Stimulated activated CD4-positive, alpha-beta T cell treated with anti-CD3 and anti-CD28 coated beads, Interleukin-12 subunit alpha, Interleukin-12 subunit beta, amount 100 ng/mL, for 4 hours (primary cell): Measurements from ENCODE around the gene PACS2.
"Not testable (repeated sequence)": the region's sequence is repeated elsewhere in the genome, so short reads cannot be mapped to it uniquely, and the experiment has no call there.

ENCODE experiments used
- DNase-seq: peaks from one replicate; pipeline ENCODE4 v3.0.0-alpha.2; 2020

The PACS2 gene

GRCh38 chr14:105288936-105289335, 25.6 kb upstream of the PACS2 start:
- DNase-seq, result not testable (repeated sequence)

- DNase-seq, result no peak
Observed at GRCh38 chr14:105290621-105291346, 23.8 kb upstream of the PACS2 start.

DNA sequence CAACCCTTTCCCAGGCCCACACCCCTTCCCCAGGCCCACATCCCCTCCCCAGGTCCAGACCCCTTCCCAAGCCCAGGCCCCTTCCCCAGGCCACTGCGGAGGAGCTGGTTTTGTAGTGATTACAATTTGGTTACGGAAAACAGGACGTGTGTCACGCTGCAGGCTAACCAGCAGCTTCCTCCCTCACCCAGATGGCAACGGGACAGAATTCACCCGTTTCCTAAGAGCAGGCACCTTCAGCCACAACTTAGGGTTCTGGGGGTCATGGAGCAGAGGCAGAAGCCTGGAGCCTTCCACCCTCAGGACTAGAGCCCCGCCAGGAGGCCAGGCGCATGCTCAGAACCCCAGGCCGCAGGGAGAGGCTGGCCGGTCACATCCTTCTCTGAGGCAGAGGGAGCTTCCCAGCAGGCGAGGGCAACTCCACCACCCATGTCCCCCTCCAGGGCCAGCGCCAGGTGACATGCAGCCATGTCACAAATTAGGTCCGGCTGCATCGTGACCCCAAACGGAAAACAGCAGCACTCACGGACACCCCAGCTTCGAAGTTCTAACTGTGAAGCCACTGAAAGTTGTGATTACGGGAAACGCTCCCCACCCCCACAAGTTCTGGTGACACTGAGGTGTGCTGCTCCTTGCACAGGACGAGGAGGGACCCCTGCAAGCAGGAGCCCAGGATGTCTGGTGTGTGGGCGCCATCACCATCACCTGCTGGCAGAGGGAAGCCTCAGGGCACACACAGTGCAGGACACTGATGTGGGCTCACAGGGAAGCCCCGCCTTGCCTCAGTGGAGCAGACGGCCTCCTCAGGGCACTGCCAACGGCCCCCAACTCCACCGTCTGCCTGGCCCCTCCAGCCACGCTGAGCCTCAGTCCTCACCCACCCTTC, 21.5 kb upstream of the PACS2 start:
- DNase-seq, result no peak

DNA sequence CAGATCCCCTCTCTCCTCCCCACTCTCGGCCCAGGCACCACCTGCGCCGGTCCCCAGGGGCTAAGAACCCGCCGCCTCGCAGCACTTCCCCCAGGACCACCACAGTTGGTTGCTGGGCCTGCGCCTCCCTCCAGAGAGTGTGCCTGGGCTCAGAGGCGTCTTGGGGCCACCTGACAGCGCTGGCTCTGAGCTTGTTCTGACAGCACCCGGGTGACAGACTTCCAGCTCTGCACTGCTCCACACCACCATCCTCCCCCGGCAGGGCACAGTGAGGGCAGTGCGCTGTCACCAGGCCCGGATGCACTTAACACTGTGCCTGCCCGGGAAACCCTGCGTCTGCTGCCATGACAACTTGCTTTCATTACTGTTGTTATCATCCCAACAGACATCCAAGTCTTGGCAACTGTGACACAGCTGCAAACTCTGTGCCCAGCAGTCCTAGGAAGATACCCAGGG, 20.4 kb upstream of the PACS2 start:
- peak; percentile 27 for DNase-seq

- DNase-seq, result not testable (repeated sequence)
Observed at GRCh38 chr14:105297311-105297710, 17.2 kb upstream of the PACS2 start.

- DNase-seq, result peak; percentile 28
Observed at GRCh38 chr14:105299654-105300541, 14.7 kb upstream of the PACS2 start.

- DNase-seq, result peak; percentile 98
Observed at GRCh38 chr14:105300542-105301102, 13.9 kb upstream of the PACS2 start, which contains the start of gene BRF1. TSS of gene BRF1 (minus strand) at chr14:105301001. CDS start at chr14:105300629, 372 bp downstream.

GRCh38 chr14:105301103-105301914, 13.2 kb upstream of the PACS2 start:
- DNase-seq, result peak; percentile 100

DNA sequence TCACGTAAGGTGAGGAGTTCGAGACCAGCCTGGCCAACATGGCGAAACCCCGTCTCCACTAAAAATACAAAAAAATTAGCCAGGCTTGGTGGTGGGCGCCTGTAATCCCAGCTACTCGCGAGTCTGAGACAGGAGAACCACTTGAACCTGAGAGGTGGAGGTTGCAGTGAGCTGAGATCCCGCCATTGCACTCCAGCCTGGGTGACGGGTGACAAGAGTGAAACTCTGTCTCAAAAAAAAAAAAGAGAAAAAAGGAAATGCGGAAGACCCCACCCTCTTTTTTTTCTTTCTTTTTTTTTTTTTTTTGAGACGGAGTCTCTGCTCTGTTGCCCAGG, 12.7 kb upstream of the PACS2 start:
- not testable (repeated sequence) for DNase-seq

- no peak for DNase-seq
Observed at GRCh38 chr14:105303949-105304348, 10.6 kb upstream of the PACS2 start.

DNA sequence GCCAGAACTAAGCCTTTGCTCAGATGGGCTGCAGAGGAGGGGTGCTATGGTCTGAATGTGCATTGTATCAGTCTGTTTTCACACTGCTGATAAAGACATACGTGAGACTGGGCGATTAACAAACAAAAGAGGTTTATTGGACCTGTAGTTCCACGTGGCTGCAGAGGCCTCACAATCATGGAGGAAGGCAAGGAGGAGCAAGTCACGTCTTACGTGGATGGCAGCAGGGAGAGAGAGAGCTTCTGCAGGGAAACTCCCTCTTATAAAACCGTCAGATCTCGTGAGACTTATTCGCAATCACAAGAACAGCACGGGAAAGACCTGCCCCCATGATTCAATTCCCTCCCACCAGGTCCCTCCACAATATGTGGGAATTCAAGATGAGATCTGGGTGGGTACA, 10.0 kb upstream of the PACS2 start:
- DNase-seq, result no peak

DNA sequence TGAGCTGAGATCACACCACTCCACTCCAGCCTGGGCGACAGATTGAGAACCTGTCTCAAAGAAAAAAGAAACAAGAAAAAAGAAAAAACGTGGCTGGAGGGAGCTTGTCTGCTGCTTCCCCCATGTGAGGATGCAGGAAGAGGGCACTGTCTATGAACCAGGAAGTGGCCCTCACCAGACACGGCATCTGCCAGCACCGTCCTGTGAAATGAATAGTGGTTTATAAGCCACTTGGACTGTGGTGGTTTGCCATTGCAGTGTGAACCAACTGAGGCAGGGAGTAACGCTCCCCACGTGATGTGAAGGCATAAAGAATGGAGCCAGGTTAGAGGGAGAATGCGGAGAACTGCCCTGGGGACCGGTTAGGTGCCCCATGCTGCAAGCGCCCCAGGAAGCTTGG, 9.2 kb upstream of the PACS2 start:
- DNase-seq, result no peak

- DNase-seq, result no peak
Observed at GRCh38 chr14:105305791-105306190, 8.8 kb upstream of the PACS2 start.

DNA sequence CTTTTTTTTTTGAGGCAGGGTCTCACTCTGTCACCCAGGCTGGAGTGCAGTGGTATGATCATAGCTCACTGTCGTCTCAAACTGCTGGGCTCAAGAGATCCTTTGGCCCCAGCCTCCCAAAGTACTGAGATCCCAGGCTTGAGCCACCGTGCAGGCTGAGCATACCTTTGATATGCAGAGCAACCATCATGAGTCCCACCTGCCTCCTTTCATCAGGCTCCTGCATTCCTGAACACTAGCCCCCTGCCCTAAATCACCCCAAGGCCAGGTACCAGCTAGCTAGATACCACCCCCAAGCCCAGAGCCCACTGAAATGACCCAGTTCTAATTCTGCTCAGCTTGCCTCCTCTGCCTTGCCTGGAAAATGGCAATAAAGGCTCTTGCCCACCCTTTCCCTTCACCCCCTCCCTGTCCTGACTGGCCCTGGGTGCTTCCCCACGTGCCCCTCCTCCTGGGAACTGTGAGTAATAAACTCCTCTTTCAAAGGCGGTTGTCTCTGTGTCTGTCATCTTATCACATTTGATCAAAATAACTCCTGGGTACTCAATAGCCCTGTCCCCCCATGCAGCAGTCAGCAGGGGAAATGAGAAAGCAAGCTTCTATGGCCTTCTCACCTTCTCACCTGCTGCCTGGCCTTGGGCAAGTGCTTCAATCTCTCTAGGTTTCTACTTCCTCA, 7.4 kb upstream of the PACS2 start:
- no peak for DNase-seq

- no peak for DNase-seq
Observed at GRCh38 chr14:105309371-105309770, 5.2 kb upstream of the PACS2 start.

- no peak for DNase-seq
Observed at GRCh38 chr14:105311838-105312237, 2.7 kb upstream of the PACS2 start.

GRCh38 chr14:105312973-105313372, 1.6 kb upstream of the PACS2 start:
- no peak for DNase-seq

- no peak for DNase-seq
Observed at GRCh38 chr14:105313381-105314286, 914 bp upstream of the PACS2 start.

GRCh38 chr14:105315211-105315721, 718 bp downstream of the PACS2 start:
- DNase-seq, result peak; percentile 39
